ENCODE results near the gene GABARAP. TPM values are rescaled to one million over a fixed set of nuclear protein-coding genes. Genes with fewer than 3 reads are reported as not detected.

Gene GABARAP
- total RNA-seq, 1 donor from 2014 or later, result 908 TPM

DNA sequence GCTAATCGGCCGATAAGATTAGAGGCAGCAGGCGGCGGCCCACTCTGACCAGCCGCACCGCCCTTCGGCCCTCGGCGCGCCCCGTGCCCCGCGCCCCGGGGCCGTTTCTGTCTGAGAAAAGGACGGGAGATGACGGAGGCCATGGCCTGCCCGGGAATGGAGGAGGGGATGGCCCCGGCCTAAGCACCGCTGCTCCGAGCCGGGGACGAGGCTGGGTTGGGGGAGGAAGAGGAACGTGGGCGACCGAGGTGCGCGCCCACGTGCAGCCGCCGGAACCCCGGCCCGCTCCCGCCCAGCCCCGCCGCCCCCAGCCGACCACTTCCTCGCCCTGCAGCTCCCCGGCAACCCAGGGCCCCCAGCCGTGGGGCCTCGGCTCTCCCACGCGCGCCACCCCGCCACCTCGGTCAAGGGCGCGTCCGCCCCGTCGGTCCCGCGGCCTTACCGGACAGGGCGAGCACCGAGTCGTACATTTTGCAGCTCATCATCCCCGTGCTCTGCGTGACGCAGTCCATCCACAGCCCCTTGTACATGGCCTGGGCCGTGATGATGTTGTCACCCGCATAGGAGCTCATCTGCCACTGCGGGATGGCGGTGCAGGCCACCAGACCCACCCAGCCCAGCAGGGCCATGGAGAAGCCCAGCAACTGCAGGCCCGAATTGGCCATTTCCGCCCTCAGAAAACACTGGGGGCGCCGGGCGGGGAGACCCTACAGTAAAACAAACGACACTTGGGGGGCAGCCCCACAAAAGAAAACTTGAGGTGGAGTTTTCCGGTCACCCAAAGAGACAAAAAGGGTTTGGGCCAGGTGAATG lies 19.3 kb upstream of the GABARAP start:
- DNase-seq, result no peak
- no peak overlapping the region for H3K27ac Mint-ChIP-seq (ENCODE audit: unreplicated experiment)

DNA sequence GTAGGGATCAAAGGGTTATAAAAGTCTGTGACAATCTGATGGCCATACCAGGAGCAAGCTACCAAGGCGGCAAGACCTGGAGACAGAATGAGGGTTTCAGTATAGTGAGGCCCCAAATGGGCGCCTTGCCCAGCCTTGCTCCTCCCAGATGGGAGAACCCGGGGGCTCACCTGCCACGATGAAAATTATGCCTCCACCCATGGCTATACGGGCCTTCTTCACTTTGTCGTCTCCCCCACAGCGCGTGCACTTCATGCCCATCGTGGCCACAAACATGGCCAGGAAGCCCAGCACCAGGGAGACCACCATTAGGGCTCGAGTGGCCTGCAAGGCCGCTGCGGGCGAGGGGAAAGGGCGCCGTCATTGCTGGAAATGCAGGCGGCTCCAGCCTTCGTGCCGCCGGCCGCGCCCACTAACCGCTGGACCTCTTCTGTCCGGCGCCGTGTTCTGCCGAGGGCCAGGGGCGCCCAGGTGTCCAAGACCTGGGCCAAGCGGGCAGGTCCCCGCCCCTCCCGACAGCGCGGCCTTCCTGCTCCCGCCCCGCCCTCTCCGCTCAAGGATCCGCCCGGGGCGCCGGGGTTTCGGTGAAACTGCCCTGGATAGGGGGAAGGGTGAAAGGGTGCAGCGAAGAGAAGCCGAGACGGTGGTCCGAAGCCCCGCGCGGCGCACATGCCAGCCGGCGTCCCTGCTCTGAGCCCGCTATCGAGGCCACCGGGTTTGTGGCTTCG lies 18.6 kb upstream of the GABARAP start:
- peaks cover 2% of the 10 kb centered on the region for H3K9me3 Mint-ChIP-seq (ENCODE audit: unreplicated experiment)
- peak; percentile 48 for DNase-seq
- H3K4me3 Mint-ChIP-seq (ENCODE audit: unreplicated experiment), result peak overlapping the region; percentile 52
- H3K27me3 Mint-ChIP-seq (ENCODE audit: unreplicated experiment), result peaks cover 17% of the 10 kb centered on the region
- H3K36me3 Mint-ChIP-seq (ENCODE audit: unreplicated experiment), result peaks cover 4% of the 10 kb centered on the region
- TF ChIP-seq, protein P1, sequence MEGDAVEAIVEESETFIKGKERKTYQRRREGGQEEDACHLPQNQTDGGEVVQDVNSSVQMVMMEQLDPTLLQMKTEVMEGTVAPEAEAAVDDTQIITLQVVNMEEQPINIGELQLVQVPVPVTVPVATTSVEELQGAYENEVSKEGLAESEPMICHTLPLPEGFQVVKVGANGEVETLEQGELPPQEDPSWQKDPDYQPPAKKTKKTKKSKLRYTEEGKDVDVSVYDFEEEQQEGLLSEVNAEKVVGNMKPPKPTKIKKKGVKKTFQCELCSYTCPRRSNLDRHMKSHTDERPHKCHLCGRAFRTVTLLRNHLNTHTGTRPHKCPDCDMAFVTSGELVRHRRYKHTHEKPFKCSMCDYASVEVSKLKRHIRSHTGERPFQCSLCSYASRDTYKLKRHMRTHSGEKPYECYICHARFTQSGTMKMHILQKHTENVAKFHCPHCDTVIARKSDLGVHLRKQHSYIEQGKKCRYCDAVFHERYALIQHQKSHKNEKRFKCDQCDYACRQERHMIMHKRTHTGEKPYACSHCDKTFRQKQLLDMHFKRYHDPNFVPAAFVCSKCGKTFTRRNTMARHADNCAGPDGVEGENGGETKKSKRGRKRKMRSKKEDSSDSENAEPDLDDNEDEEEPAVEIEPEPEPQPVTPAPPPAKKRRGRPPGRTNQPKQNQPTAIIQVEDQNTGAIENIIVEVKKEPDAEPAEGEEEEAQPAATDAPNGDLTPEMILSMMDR (IDR thresholded peaks at IDR 0.05; ENCODE audit: partially characterized antibody, unreplicated experiment), result no peak
- H3K4me1 Mint-ChIP-seq (ENCODE audit: low read depth, unreplicated experiment), result peaks cover 5% of the 10 kb centered on the region
- no peak overlapping the region for H3K27ac Mint-ChIP-seq (ENCODE audit: unreplicated experiment)

More for the DNA sequence above, 19.3 kb upstream of the GABARAP start:
- Mint-ChIP-seq H3K36me3 (ENCODE audit: unreplicated experiment) (peaks cover 4% of the 10 kb centered on the region), H3K4me3 (ENCODE audit: unreplicated experiment) (peak overlapping the region; percentile 52), H3K4me1 (ENCODE audit: low read depth, unreplicated experiment) (peaks cover 5% of the 10 kb centered on the region), H3K27me3 (ENCODE audit: unreplicated experiment) (peaks cover 17% of the 10 kb centered on the region), H3K9me3 (ENCODE audit: unreplicated experiment) (peaks cover 5% of the 10 kb centered on the region)
- TF ChIP-seq, protein P1 (IDR thresholded peaks at IDR 0.05; ENCODE audit: partially characterized antibody, unreplicated experiment), result no peak

DNA sequence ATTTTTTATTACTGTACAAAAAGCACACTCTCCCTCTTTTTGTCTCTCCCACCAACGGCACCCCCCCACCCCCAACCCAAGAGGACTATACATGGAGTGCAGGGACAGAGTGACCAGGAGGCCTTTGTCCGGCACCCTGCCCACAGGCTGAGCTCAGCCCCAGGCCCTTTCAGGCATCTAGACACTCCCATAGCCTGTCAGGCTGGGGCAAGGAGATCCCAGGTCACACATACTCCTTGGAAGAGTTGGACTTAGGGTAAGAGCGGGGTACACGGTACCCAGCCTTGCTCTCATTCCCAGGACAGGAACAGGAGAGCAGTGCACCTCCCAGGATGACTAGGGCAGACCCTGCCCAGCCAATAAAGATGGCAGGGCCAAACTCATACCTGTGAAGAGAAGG lies 17.9 kb upstream of the GABARAP start:
- TF ChIP-seq, protein P1 (IDR thresholded peaks at IDR 0.05; ENCODE audit: partially characterized antibody, unreplicated experiment), result no peak
- Mint-ChIP-seq H3K9me3 (ENCODE audit: unreplicated experiment) (peaks cover 2% of the 10 kb centered on the region), H3K36me3 (ENCODE audit: unreplicated experiment) (peaks cover 4% of the 10 kb centered on the region), H3K4me3 (ENCODE audit: unreplicated experiment) (no peak overlapping the region), H3K27ac (ENCODE audit: unreplicated experiment) (no peak overlapping the region), H3K27me3 (ENCODE audit: unreplicated experiment) (peaks cover 17% of the 10 kb centered on the region), H3K4me1 (ENCODE audit: low read depth, unreplicated experiment) (peaks cover 5% of the 10 kb centered on the region)
- no peak for DNase-seq

DNA sequence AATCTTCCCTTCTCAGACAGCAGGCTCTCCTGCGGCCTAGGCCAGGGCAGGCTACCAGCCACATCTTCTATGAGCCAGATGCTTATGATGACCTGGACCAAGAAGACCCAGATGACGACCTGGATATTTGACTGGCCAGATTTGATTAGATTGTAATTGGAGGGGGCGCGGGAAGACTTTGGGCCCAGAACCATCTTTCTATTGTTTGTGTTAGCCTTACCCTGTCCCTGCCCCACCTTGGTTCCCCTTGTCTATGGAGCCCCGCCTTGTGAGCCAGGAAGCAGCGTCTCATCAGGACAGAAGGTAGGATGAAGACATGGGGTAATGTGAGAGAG lies 17.3 kb upstream of the GABARAP start:
- Mint-ChIP-seq H3K27me3 (ENCODE audit: unreplicated experiment) (peaks cover 19% of the 10 kb centered on the region), H3K4me1 (ENCODE audit: low read depth, unreplicated experiment) (peaks cover 5% of the 10 kb centered on the region), H3K36me3 (ENCODE audit: unreplicated experiment) (peaks cover 4% of the 10 kb centered on the region), H3K4me3 (ENCODE audit: unreplicated experiment) (no peak overlapping the region), H3K9me3 (ENCODE audit: unreplicated experiment) (peaks cover 2% of the 10 kb centered on the region), H3K27ac (ENCODE audit: unreplicated experiment) (no peak overlapping the region)
- no peak for DNase-seq
- TF ChIP-seq, protein P1 (IDR thresholded peaks at IDR 0.05; ENCODE audit: partially characterized antibody, unreplicated experiment), result no peak

Measured in glutamatergic neuron (in vitro differentiated cells).